Body of pancreas (tissue), 4 donors: Measurements from ENCODE around the gene AKAP13. TPM values are rescaled to one million over a fixed set of nuclear protein-coding genes. Genes with fewer than 3 reads are reported as not detected.

Experiments used
- ATAC-seq: fragments of 150-250 bp; one replicate; pipeline ENCODE4 v1.9.1; 2016
- DNase-seq, 4 donors: peaks; one replicate each; pipeline ENCODE4 v3.0.0-alpha.2; 2019
- H3K27ac ChIP-seq, 4 donors: fragments of 200-600 bp; sonication (generic); 1 replicate in 3 of 4; 2 replicates in 1 of 4; pipeline versions ENCODE4 v1.5.1 to v1.6.1; 2016 to 2019; ENCODE audit warnings: mild to moderate bottlenecking in 1 of 4, mixed read lengths in 1 of 4, moderate library complexity in 1 of 4
- H3K27me3 ChIP-seq, 2 donors: fragments of 200-600 bp; sonication (generic); one replicate each; pipeline ENCODE4 v1.6.0; 2016; ENCODE audit warnings: mild to moderate bottlenecking in 1 of 2
- H3K36me3 ChIP-seq, 2 donors: fragments of 200-600 bp; sonication (generic); replicated peaks in 1 of 2; 2 replicates each; pipeline ENCODE4 v1.5.1; 2016; ENCODE audit warnings: low read depth in 2 of 2; ENCODE audit not compliant: insufficient read depth in 1 of 2
- H3K4me1 ChIP-seq: fragments of 200-600 bp; sonication (generic); one replicate; pipeline ENCODE4 v1.6.0; 2016
- H3K4me3 ChIP-seq, 2 donors: fragments of 200-600 bp; sonication (generic); 1 replicate in 1 of 2; 2 replicates in 1 of 2; pipeline ENCODE4 v1.5.1; 2016 to 2019
- H3K9me3 ChIP-seq, 3 donors: fragments of 200-600 bp; sonication (generic); 1 replicate in 2 of 3; 2 replicates in 1 of 3; pipeline ENCODE4 v1.5.1; 2016
- CTCF ChIP-seq, 7 experiments: fragments of 450-650 bp in 4 of 7; fragments of 200-600 bp in 3 of 7; sonication (generic) in 3 of 7; IDR thresholded peaks; one replicate each; pipeline ENCODE4 v1.5.1; 2016 to 2019; ENCODE audit warnings: antibody characterized with exemption in 7 of 7
- POLR2A ChIP-seq, 3 donors: fragments of 450-650 bp; IDR thresholded peaks; one replicate each; pipeline ENCODE4 v1.6.1; 2016; ENCODE audit warnings: antibody characterized with exemption in 3 of 3, mild to moderate bottlenecking in 2 of 3
- WGBS, 2 donors: methylation state at CpG; one replicate each; pipeline ENCODE4 v1.1.5; 2017; 5-methylcytosine and 5-hydroxymethylcytosine counted together
- intact Hi-C: fragments of 100-400 bp; cut with DNase I; formaldehyde crosslinking; loops from one replicate; pipeline ENCODE4 v1.15.1; 2023
- total RNA-seq, 2 donors: library from RNA; depleted of rRNA; stranded (reverse); fragments of >200 nt; gene quantifications; one replicate each; pipeline ENCODE4 v1.1.0, GENCODE V29; 2016

The AKAP13 gene
- total RNA-seq, 2 donors from 2014 or later, result 102 to 160 TPM

- Histone ChIP-seq H3K4me1 (peaks cover 26% of the 10 kb centered on the region), H3K9me3 (no peaks in the 10 kb centered on the region), H3K36me3 (peaks cover 6 to 37% of the 10 kb centered on the region in 2 donors), H3K27me3 (no peaks in the 10 kb centered on the region), H3K4me3 (no peak overlapping the region), H3K27ac (no peak overlapping the region)
- TF ChIP-seq POLR2A (IDR thresholded peaks at IDR 0.05), result no peak
- TF ChIP-seq CTCF (IDR thresholded peaks at IDR 0.05), result no peak
- WGBS, 2 donors, result 84 to 88% methylated on average over 11 of the region's 11 CpGs
- intact Hi-C loops, result no loop called here
- DNase-seq, result peak in 1 of 4 donors; percentile 10
- ATAC-seq, result no peak
These were observed 368.3 kb downstream of the AKAP13 start for GRCh38 chr15:85748729-85749128.

- DNase-seq, result peak in 1 of 4 donors; percentile 17
These were observed 369.1 kb downstream of the AKAP13 start for GRCh38 chr15:85749261-85750151.

GRCh38 chr15:85750319-85751290 is 370.2 kb downstream of the AKAP13 start:
- Histone ChIP-seq H3K4me1 (peaks cover 26% of the 10 kb centered on the region), H3K27ac (peak overlapping the region in 2 of 4 donors; percentile 33 to 47), H3K36me3 (peaks cover 3 to 19% of the 10 kb centered on the region in 2 donors), H3K4me3 (no peak overlapping the region), H3K27me3 (no peaks in the 10 kb centered on the region), H3K9me3 (no peaks in the 10 kb centered on the region)
- ATAC-seq, result peak; percentile 22
- intact Hi-C loops, result no loop called here
- TF ChIP-seq POLR2A (IDR thresholded peaks at IDR 0.05), result no peak
- no peak for TF ChIP-seq CTCF (IDR thresholded peaks at IDR 0.05)
- peak in 3 of 4 donors; percentile 38 to 47 (median 45) for DNase-seq
- 71 to 75% methylated on average over 21 to 26 of the region's 27 CpGs for WGBS, 2 donors

More at GRCh38 chr15:85749261-85750151, 369.1 kb downstream of the AKAP13 start:
- no peaks in the 10 kb centered on the region for H3K27me3 ChIP-seq
- H3K9me3 ChIP-seq, result no peaks in the 10 kb centered on the region
- peaks cover 26% of the 10 kb centered on the region for H3K4me1 ChIP-seq
- intact Hi-C loops, result no loop called here
- H3K36me3 ChIP-seq, result peaks cover 6 to 30% of the 10 kb centered on the region in 2 donors
- no peak overlapping the region for H3K4me3 ChIP-seq
- no peak for ATAC-seq
- peak overlapping the region in 2 of 4 donors; percentile 47 for H3K27ac ChIP-seq
- TF ChIP-seq CTCF (IDR thresholded peaks at IDR 0.05) (no peak), POLR2A (IDR thresholded peaks at IDR 0.05) (no peak)
- WGBS, 2 donors, result 82 to 84% methylated on average over 21 of the region's 21 CpGs

GRCh38 chr15:85751291-85752123 is 371.1 kb downstream of the AKAP13 start:
- DNase-seq (peak in 2 of 4 donors; percentile 16 to 22), ATAC-seq (no peak)
- no peaks in the 10 kb centered on the region for H3K27me3 ChIP-seq
- peaks cover 26% of the 10 kb centered on the region for H3K4me1 ChIP-seq
- TF ChIP-seq CTCF (IDR thresholded peaks at IDR 0.05) (no peak), POLR2A (IDR thresholded peaks at IDR 0.05) (no peak)
- H3K9me3 ChIP-seq, result no peaks in the 10 kb centered on the region
- no peak overlapping the region for H3K4me3 ChIP-seq
- peak overlapping the region in 2 of 4 donors; percentile 31 to 33 for H3K27ac ChIP-seq
- 50 to 63% methylated on average over 10 to 15 of the region's 15 CpGs for WGBS, 2 donors
- intact Hi-C loops, result no loop called here
- H3K36me3 ChIP-seq, result peaks cover 0 to 14% of the 10 kb centered on the region in 2 donors
